Activated CD4-positive, alpha-beta T cell treated with anti-CD3 and anti-CD28 coated beads, Interleukin-2, amount 50 U/mL, for 4 hours (primary cell): Measurements from ENCODE around the gene TRIP10.
A peak's percentile ranks its signal among the peaks of the same experiment; 100 is the strongest.
"Not testable (repeated sequence)": the region's sequence is repeated elsewhere in the genome, so short reads cannot be mapped to it uniquely, and the experiment has no call there.

Source experiments
- DNase-seq, 2 experiments: peaks; one replicate each; pipeline ENCODE4 v3.0.0-alpha.2; 2020

Gene TRIP10

GRCh38 chr19:6744381-6745301, 5.2 kb downstream of the TRIP10 start:
- no peak for DNase-seq

- no peak for DNase-seq
These were observed 6.5 kb downstream of the TRIP10 start for GRCh38 chr19:6745965-6746364.

- DNase-seq, result not testable (repeated sequence)
These were observed 9.1 kb downstream of the TRIP10 start for GRCh38 chr19:6748543-6748942.

GRCh38 chr19:6750062-6750461, 10.6 kb downstream of the TRIP10 start:
- DNase-seq, result no peak

- no peak for DNase-seq
These were observed 11.7 kb downstream of the TRIP10 start for GRCh38 chr19:6751189-6751588.

GRCh38 chr19:6752256-6753177, 13.0 kb downstream of the TRIP10 start:
- DNase-seq, result no peak

GRCh38 chr19:6753178-6754031, 13.9 kb downstream of the TRIP10 start:
- peak; percentile 61 to 68 for DNase-seq

- DNase-seq, result no peak
These were observed 14.7 kb downstream of the TRIP10 start for GRCh38 chr19:6754136-6754535.

GRCh38 chr19:6754653-6755463, 15.4 kb downstream of the TRIP10 start:
- DNase-seq, result no peak

- no peak for DNase-seq
These were observed 21.1 kb downstream of the TRIP10 start for GRCh38 chr19:6760606-6761005.

GRCh38 chr19:6761053-6761676, 21.7 kb downstream of the TRIP10 start:
- DNase-seq, result no peak

- not testable (repeated sequence) for DNase-seq
These were observed 22.8 kb downstream of the TRIP10 start for GRCh38 chr19:6762253-6762797.

GRCh38 chr19:6765738-6766356, 26.4 kb downstream of the TRIP10 start:
- DNase-seq, result no peak

GRCh38 chr19:6766357-6767080, 27.0 kb downstream of the TRIP10 start:
- no peak for DNase-seq

GRCh38 chr19:6767081-6767356, 27.5 kb downstream of the TRIP10 start:
- DNase-seq, result no peak

GRCh38 chr19:6767357-6768235, 28.1 kb downstream of the TRIP10 start, which contains the start of gene SH2D3A:
Gene SH2D3A (minus strand): TSS chr19:6767435. CDS start chr19:6763748, 3,687 bp downstream.
- peak; percentile 94 to 95 for DNase-seq

- no peak for DNase-seq
These were observed 28.8 kb downstream of the TRIP10 start for GRCh38 chr19:6768236-6768785.

- no peak for DNase-seq
These were observed 29.6 kb downstream of the TRIP10 start for GRCh38 chr19:6769006-6769619.
